HG03095 (cell line): Measurements from ENCODE around the gene SCN4B.

Source experiments
- ATAC-seq: cut with Tn5 transposase; IDR thresholded peaks from one replicate; pipeline ENCODE4 v1.9.1; 2021; ENCODE audit warnings: moderate library complexity; ENCODE audit not compliant: unreplicated experiment

SCN4B gene

GRCh38 chr11:118135051-118135795, 17.4 kb downstream of the SCN4B start:
- no peak for ATAC-seq

- no peak for ATAC-seq
Observed at GRCh38 chr11:118133816-118134215, 18.8 kb downstream of the SCN4B start.

- no peak for ATAC-seq
Observed at GRCh38 chr11:118132385-118133151, 20.1 kb downstream of the SCN4B start.

DNA sequence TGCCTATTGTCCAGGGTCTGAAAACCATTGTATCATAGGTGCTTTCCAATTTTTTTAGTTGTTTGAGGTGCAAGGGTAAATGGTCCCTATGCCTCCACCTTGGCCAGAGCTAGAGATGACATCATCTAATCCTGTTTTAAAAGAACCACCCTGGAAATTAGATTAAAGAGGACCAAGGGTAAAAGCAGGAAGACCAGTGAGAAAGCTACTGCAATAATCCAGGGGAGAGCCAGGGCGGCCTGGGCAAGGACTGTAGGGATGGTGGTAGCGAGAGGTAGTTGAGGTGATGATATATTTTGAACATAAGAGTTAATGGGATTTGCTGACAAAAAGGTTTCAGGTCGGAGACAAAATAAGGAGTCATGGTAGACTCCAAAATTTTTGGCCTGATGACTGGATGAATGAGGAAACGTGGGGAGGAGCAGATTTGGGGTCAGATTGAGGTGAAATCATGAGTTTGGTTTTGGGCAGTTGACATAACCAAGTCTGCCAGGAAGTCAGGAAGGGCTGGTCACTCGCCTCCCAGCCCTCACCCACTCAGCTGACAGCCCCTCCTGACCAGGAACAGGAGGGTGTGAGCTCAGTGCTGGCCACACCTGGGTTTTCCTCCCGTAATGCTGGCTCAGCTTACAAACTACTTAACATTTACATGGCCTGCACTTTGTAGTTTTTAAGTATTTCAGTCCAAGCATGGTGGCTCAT, 23.0 kb downstream of the SCN4B start:
- no peak for ATAC-seq

- no peak for ATAC-seq
Observed at GRCh38 chr11:118128721-118129470, 23.7 kb downstream of the SCN4B start.

- no peak for ATAC-seq
Observed at GRCh38 chr11:118128310-118128709, 24.3 kb downstream of the SCN4B start.

DNA sequence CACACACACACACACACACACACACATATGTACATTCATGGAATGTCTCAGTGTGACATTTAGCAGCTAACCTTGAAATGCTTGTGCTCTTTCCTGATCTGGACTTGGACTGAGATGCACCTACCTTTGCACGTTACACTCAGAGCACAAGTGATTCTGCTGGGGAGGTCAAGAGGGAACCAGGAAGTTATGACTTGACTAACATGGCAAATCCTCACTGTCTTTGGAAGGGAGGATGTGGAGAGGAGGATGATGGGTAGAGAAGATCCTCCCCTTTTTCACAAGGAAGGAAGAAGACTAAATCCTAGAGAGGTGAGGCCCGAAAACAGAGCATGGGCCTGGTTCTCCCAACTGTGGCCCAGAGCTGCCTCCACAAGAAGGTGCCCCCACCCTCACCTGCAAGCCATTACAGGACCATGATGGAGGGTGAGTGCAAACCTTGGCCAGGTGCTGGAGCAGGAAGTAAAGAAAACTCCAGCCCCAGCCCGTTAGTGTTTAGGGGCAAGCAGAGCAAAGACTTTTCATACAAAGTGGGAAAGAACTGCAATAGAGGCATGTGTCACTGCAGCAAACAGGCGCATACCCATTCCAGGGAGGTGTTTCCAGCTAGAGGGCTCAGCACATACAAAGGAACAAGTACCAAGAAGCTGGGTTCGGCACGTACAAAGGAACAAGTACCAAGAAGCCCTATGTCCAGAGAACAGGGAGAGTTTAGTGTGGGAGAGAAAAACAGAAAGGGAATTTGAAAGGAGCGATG, 26.4 kb downstream of the SCN4B start:
- ATAC-seq, result no peak

GRCh38 chr11:118124929-118125535, 27.6 kb downstream of the SCN4B start:
- no peak for ATAC-seq

DNA sequence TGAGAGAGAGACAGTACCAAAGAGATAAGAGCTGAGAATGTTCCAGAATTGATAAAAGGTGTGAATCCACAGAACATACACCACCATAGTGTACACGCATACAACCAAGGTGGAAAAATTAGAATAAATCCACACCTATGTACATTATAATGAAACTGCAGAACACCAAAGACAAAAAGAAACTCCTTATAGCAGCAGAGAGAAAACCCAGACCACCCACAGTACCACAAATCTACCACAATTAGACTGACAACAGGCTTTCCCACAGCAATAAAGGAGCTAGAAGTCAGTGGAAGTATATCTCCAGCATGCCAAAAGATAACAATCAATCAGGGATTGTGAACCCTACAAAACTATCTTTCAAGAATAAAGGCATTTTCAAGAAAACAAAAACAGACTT, 31.8 kb downstream of the SCN4B start:
- no peak for ATAC-seq

- no peak for ATAC-seq
Observed at GRCh38 chr11:118117790-118118601, 34.6 kb downstream of the SCN4B start.

GRCh38 chr11:118115048-118115447, 37.6 kb downstream of the SCN4B start:
- ATAC-seq, result no peak

- ATAC-seq, result no peak
Observed at GRCh38 chr11:118114266-118114665, 38.4 kb downstream of the SCN4B start.

GRCh38 chr11:118112711-118113430, 39.8 kb downstream of the SCN4B start:
- ATAC-seq, result no peak

DNA sequence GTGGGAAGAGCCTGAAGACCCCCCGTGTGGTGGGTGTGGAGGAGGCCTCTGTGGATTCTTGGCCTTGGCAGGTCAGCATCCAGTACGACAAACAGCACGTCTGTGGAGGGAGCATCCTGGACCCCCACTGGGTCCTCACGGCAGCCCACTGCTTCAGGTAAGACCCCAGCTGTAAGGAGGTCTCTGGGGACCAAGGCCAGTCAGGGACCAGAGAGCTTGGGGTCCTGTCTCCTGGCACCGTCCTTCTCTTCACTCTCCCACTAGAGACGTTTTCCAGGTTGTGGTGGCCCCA, 40.9 kb downstream of the SCN4B start:
- ATAC-seq, result no peak

DNA sequence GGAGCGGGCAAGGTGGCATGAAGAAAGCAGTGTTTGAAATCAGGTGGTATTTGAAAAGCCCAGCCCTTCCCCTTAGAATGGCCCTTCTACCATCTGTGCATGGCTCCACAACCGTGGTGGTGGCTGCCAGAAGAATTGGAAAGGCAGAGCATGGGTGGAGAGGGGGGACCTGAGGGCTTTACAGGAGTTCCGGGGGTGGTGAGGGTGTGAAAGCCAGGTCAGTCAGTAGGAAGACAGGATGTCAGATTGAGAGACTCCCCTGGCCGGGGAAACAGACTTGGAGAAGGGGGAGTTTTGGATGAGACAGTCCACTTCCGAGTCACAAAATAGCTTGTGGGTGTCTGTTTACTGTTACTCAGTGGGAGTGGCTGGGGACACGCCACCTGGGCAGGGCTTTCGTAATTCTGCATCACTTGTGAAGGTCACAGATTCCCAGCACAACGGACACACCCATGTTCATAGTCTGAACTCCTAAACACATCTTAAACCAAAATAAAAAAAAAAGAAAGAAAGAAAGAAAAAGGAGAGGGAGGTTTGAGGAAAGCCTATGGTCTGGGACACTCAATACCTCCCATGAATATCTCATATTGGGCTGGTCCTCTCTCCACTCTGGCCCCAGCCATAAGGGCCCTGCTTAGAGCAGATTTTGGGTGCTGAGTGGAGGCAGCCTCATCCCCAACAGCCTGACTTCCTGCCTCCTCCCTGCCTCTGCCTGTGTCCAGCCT, 41.4 kb downstream of the SCN4B start:
- ATAC-seq, result no peak

DNA sequence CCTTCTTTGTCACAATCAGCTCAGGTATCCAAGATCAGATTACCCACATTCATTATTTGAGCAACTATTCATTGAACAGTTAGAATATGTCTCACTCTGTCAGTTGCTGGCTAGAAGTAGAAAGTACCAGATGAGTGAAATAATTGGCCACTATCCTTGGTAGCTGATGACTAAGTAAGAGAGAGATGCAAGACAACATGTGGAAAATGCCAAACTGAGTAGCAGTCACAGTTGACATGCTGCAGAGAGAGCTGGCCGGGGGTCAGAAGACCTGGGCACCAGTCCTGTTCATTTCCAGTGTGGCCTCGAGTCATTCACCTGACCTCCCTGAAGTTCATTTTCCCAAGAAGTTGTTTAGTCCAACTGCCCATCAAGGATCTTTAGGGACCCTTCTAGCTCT, 43.4 kb downstream of the SCN4B start:
- no peak for ATAC-seq

GRCh38 chr11:118108513-118108912, 44.1 kb downstream of the SCN4B start:
- ATAC-seq, result no peak

DNA sequence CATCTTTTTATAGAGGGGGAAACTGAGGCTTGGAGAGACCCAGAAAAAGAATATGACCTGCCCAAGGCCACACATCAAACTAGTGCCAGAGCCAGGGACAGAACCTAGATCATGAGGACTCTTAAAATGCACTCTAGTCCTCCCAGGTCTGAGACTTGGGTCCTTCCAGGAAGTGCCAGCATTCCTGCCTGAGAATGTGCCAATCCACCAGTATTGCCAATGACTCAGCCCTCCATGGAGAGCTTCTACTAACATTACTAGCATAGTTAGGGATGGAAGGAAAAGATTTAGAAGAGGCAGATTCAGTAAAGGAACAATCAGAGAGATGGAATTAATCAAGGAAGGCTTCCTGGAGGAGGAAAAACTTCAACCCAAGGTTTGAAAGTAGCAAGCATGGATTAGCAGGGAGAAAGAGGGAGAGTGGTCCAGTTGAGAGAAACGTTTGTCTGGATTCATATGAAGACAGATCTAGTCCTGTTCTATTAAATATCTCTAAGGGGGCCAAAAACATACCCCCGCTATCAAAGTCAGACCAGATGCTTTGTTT, 45.8 kb downstream of the SCN4B start:
- ATAC-seq, result no peak
